ENCODE results near the gene PRDM16. TPM values are rescaled to one million over a fixed set of nuclear protein-coding genes. Genes with fewer than 3 reads are reported as not detected.

The PRDM16 gene
- total and polyA plus RNA-seq, 2 of the 13 experiments (the other 11 are each of a cell fraction or from before 2014, with no cell fraction given), result 0.15 to 0.81 TPM

GRCh38 chr1:3323021-3323795, 254.2 kb downstream of the PRDM16 start (continued):
- TF ChIP-seq GMEB1 (CRISPR knock-in tag; IDR thresholded peaks at IDR 0.05; ENCODE audit: borderline replicate concordance) (no peak), GATAD1 (CRISPR knock-in tag; IDR thresholded peaks at IDR 0.05) (no peak), HOXA9 (CRISPR knock-in tag; IDR thresholded peaks at IDR 0.05; ENCODE audit: borderline replicate concordance) (no peak), FLYWCH1 (CRISPR knock-in tag; IDR thresholded peaks at IDR 0.05) (no peak), ZNF33A (CRISPR knock-in tag; IDR thresholded peaks at IDR 0.05; ENCODE audit: borderline replicate concordance) (no peak), NPAS2 (CRISPR knock-in tag; IDR thresholded peaks at IDR 0.05; ENCODE audit: borderline replicate concordance) (no peak), NRL (CRISPR knock-in tag; IDR thresholded peaks at IDR 0.05; ENCODE audit: borderline replicate concordance) (no peak), ZNF816 (CRISPR knock-in tag; IDR thresholded peaks at IDR 0.05; ENCODE audit: borderline replicate concordance) (no peak), HNRNPK (IDR thresholded peaks at IDR 0.05; ENCODE audit: low read depth, low read length, poor library complexity, severe bottlenecking) (no peak), ZNF276 (CRISPR knock-in tag; IDR thresholded peaks at IDR 0.05; ENCODE audit: low read depth) (peak; percentile 38; the same call in 1 of the 2 replicates), ELF4 (CRISPR knock-in tag; IDR thresholded peaks at IDR 0.05; ENCODE audit: borderline replicate concordance) (no peak), ZBTB7B (CRISPR knock-in tag; IDR thresholded peaks at IDR 0.05) (no peak), ZNF781 (CRISPR knock-in tag; IDR thresholded peaks at IDR 0.05; ENCODE audit: borderline replicate concordance, not compliant biosample characterization) (no peak), ZNF260 (CRISPR knock-in tag; IDR thresholded peaks at IDR 0.05; ENCODE audit: borderline replicate concordance, low read depth) (no peak)
- TF ChIP-seq, protein P1, sequence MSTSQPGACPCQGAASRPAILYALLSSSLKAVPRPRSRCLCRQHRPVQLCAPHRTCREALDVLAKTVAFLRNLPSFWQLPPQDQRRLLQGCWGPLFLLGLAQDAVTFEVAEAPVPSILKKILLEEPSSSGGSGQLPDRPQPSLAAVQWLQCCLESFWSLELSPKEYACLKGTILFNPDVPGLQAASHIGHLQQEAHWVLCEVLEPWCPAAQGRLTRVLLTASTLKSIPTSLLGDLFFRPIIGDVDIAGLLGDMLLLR (CRISPR knock-in tag; IDR thresholded peaks at IDR 0.05), result no peak
- TF ChIP-seq, protein P2, sequence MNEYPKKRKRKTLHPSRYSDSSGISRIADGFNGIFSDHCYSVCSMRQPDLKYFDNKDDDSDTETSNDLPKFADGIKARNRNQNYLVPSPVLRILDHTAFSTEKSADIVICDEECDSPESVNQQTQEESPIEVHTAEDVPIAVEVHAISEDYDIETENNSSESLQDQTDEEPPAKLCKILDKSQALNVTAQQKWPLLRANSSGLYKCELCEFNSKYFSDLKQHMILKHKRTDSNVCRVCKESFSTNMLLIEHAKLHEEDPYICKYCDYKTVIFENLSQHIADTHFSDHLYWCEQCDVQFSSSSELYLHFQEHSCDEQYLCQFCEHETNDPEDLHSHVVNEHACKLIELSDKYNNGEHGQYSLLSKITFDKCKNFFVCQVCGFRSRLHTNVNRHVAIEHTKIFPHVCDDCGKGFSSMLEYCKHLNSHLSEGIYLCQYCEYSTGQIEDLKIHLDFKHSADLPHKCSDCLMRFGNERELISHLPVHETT (CRISPR knock-in tag; conservative IDR thresholded peaks at IDR 0.05), result no peak
- TF ChIP-seq, protein P3, sequence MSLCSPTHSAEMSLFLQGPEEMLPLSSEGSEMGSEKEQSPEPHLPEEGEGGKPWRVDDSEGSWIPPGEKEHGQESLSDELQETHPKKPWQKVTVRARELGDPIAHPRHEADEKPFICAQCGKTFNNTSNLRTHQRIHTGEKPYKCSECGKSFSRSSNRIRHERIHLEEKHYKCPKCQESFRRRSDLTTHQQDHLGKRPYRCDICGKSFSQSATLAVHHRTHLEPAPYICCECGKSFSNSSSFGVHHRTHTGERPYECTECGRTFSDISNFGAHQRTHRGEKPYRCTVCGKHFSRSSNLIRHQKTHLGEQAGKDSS (CRISPR knock-in tag; IDR thresholded peaks at IDR 0.05; ENCODE audit: borderline replicate concordance, low read depth), result peak; percentile 59; the same call in 1 of the 2 replicates
